ENCODE results near the gene DNAH12.

GRCh38 chr3:57582474-57583168, 38.5 kb upstream of the DNAH12 start:
- TF ChIP-seq, protein P1, sequence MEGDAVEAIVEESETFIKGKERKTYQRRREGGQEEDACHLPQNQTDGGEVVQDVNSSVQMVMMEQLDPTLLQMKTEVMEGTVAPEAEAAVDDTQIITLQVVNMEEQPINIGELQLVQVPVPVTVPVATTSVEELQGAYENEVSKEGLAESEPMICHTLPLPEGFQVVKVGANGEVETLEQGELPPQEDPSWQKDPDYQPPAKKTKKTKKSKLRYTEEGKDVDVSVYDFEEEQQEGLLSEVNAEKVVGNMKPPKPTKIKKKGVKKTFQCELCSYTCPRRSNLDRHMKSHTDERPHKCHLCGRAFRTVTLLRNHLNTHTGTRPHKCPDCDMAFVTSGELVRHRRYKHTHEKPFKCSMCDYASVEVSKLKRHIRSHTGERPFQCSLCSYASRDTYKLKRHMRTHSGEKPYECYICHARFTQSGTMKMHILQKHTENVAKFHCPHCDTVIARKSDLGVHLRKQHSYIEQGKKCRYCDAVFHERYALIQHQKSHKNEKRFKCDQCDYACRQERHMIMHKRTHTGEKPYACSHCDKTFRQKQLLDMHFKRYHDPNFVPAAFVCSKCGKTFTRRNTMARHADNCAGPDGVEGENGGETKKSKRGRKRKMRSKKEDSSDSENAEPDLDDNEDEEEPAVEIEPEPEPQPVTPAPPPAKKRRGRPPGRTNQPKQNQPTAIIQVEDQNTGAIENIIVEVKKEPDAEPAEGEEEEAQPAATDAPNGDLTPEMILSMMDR (IDR thresholded peaks at IDR 0.05), result no peak
- TF ChIP-seq POLR2A (IDR thresholded peaks at IDR 0.05) (no peak), EP300 (IDR thresholded peaks at IDR 0.05) (no peak)

Data from tibial nerve (tissue), 4 donors.